RWPE1 (cell line): ENCODE results near the gene GRIK2.

Source experiments
- CTCF ChIA-PET: fragments of 350-600 bp; sonication (Branson Sonifier 250); formaldehyde crosslinking; extraction: SDS; loops from one replicate; lab custom pipeline; 2021; lab: Yijun Ruan, JAX
- POLR2A ChIA-PET: fragments of 400-600 bp; formaldehyde crosslinking; extraction: SDS; loops from one replicate; lab custom pipeline; 2020; ENCODE audit warnings: antibody characterized with exemption; ENCODE audit not compliant: low non-redundant PET; lab: Yijun Ruan, JAX
- DNase-seq: peaks from one replicate; pipeline ENCODE4 v3.0.0; 2012; ENCODE audit warnings: low spot score
- H3K27ac ChIP-seq: fragments of 450-650 bp; 2 replicates; pipeline ENCODE4 v1.5.1; 2017
- TF ChIP-seq, protein P1 (sequence below): fragments of 450-650 bp; conservative IDR thresholded peaks from 2 replicates; pipeline ENCODE4 v1.5.1; 2017; ENCODE audit warnings: low read depth, mild to moderate bottlenecking

Gene GRIK2

DNA sequence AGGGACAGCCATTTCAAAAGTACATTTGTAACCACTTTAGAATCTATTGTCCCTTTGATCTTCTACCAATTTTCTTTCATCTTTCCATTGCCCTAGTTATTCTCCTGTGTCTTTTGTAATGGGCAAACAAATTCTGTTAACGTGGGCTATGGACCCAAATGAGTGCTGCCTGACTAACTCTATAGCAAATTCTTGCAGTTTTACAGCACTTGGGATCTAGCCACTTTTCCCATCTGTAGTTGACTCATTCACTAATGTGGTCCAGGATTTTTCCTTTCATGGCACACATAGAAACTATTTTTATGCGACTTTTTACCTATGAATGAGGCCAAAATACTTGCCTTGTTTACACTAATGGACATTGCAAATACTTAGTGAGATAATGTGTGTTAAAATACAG, 52.0 kb downstream of the GRIK2 start:
- H3K27ac ChIP-seq, result no peak overlapping the region
- POLR2A ChIA-PET, result no interaction called here
- TF ChIP-seq, protein P1, sequence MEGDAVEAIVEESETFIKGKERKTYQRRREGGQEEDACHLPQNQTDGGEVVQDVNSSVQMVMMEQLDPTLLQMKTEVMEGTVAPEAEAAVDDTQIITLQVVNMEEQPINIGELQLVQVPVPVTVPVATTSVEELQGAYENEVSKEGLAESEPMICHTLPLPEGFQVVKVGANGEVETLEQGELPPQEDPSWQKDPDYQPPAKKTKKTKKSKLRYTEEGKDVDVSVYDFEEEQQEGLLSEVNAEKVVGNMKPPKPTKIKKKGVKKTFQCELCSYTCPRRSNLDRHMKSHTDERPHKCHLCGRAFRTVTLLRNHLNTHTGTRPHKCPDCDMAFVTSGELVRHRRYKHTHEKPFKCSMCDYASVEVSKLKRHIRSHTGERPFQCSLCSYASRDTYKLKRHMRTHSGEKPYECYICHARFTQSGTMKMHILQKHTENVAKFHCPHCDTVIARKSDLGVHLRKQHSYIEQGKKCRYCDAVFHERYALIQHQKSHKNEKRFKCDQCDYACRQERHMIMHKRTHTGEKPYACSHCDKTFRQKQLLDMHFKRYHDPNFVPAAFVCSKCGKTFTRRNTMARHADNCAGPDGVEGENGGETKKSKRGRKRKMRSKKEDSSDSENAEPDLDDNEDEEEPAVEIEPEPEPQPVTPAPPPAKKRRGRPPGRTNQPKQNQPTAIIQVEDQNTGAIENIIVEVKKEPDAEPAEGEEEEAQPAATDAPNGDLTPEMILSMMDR, result no peak
- CTCF ChIA-PET, result interaction anchor here (1.0 kb wide), 1 partner anchor 33 kb away, joined by 3 read pairs; no protein-coding TSS in a partner anchor
- DNase-seq, result no peak

DNA sequence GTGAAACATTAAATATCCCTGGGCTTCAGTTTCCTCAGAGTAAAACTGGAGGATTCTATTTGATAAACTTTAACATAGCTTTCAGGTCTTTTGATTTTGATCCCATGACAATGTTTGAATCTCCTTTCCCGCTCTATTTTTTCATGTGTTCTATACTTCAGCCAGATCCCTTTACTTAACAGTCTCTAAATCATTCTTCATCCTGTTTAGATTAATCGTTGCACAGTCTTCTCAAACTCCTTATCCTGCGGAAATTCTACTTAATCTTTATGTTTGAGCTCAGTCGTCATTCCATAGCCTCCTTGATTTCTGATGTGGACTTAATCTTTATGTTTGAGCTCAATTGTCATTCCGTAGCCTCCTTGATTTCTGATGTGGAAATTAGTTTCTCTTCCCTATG, 57.4 kb downstream of the GRIK2 start:
- CTCF ChIA-PET, result no interaction called here
- DNase-seq, result no peak
- no peak overlapping the region for H3K27ac ChIP-seq
- TF ChIP-seq, protein P1, result no peak
- POLR2A ChIA-PET, result no interaction called here

DNA sequence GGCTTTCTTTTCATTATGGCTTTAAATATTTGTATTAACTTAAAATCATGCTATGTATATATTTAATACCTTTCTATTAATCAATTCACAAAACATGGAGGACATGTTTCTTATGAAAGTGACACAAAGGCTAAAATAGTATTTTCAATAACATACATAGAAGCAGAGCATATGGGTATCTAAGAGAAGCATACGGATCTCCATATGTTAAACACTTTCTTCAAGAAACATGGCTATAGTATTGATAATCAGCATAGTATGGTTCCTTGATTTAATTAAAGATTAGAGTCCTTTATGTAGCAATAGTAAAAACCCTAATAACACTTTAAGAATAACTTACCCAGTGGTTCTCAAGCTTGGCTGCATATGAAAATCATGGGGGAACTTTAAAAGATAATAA, 58.5 kb downstream of the GRIK2 start:
- ChIA-PET POLR2A (no interaction called here), CTCF (no interaction called here)
- TF ChIP-seq, protein P1, result no peak
- no peak for DNase-seq
- H3K27ac ChIP-seq, result no peak overlapping the region

DNA sequence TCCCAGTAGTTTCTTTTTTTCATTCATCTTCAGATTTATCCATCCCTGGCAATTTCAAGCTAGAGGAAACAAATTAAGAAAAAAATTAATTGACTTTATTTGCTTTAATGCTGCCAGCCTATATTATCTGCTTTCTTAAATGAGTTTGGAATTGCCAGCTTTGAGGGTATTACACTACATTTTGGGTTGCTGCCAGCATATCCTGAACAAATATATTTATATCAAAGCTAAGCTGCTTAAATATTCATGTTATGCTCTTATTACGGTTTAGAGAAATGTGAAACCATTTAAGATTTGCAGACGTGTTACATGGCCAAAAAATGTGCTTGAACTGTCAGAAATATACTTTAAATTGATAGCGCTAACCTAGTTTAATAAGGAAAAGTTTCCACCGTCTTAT, 59.7 kb downstream of the GRIK2 start:
- POLR2A ChIA-PET, result no interaction called here
- no peak for DNase-seq
- H3K27ac ChIP-seq, result no peak overlapping the region
- TF ChIP-seq, protein P1, result no peak
- CTCF ChIA-PET, result no interaction called here

DNA sequence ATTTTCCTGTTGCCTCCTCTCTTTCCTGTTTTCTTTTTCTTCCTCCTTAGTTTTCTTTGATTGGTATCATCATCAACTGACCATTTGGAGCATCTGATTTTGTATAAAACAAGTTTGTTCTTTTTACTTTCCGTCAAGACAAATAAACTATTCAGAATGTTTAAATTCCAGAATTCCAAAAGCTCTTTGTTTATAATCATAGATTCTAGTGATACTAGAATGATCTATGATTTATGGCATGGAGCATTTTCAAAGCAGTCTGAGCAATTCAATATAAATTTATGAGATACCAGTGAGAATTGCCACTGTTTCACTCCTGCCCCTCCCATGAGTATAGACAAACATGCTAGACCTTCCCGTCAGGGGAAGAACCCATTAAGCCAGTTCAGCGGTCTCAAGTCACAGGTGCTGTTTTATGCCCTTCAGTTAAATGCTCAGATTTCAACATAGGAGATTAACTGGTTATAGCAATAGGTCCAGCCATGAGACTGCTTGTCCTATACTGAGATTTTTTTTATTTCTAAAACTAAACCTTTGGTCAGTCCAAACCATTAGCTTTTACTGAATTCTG, 60.7 kb downstream of the GRIK2 start:
- TF ChIP-seq, protein P1, result no peak
- POLR2A ChIA-PET, result no interaction called here
- no peak for DNase-seq
- H3K27ac ChIP-seq, result no peak overlapping the region
- CTCF ChIA-PET, result no interaction called here

DNA sequence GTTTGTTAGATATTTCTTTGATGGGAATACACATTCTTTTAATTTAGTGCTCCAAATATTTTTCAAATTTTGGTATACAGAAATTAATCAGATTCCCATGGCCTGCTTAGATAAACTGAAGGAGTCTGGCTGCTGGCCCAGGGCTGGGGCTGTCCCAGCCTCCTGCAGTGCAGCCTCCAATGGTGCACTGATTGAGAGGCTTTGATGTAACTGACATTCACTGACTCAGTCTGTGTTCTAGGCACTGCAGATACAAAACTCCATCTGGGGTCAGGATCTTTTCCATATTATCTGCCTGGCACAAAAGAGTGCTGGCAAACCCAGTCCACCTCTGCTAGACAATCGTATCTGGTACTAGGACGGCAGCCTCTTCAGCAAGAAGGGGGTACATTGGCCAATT, 64.8 kb downstream of the GRIK2 start:
- no peak for DNase-seq
- TF ChIP-seq, protein P1, result no peak
- CTCF ChIA-PET, result interaction anchor here (0.6 kb wide), 2 partner anchors 20 to 1026 kb away, joined by 3 read pairs; no protein-coding TSS in a partner anchor
- POLR2A ChIA-PET, result no interaction called here
- no peak overlapping the region for H3K27ac ChIP-seq
